GM12801 (cell line): ENCODE results near the gene LGALS16.

Experiments
- TF ChIP-seq, protein P1 (sequence below): IDR thresholded peaks from one replicate; pipeline ENCODE4 v1.5.1; 2011; ENCODE audit warnings: control low read depth; ENCODE audit not compliant: insufficient read length; ENCODE audit errors: extremely low read depth

The LGALS16 gene

DNA sequence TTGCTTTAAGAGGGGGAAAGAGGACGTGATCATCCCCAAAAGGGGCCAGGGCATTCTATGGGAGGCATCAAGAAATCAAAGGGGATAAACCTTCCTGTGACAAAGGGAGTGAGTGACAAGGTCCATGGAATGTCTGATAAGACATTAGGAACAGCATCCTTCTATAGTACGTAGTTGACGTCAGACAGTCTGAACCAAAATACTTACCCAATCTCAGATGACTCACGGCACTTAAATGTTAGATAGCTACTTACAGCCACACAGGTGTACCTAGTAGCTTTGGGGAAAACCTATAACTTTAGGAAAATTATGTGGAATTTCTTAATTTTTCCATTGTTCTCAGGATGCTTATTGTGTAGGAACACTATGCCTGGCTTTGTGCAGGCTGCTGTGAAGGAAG is 4.9 kb downstream of the LGALS16 start:
- TF ChIP-seq, protein P1, sequence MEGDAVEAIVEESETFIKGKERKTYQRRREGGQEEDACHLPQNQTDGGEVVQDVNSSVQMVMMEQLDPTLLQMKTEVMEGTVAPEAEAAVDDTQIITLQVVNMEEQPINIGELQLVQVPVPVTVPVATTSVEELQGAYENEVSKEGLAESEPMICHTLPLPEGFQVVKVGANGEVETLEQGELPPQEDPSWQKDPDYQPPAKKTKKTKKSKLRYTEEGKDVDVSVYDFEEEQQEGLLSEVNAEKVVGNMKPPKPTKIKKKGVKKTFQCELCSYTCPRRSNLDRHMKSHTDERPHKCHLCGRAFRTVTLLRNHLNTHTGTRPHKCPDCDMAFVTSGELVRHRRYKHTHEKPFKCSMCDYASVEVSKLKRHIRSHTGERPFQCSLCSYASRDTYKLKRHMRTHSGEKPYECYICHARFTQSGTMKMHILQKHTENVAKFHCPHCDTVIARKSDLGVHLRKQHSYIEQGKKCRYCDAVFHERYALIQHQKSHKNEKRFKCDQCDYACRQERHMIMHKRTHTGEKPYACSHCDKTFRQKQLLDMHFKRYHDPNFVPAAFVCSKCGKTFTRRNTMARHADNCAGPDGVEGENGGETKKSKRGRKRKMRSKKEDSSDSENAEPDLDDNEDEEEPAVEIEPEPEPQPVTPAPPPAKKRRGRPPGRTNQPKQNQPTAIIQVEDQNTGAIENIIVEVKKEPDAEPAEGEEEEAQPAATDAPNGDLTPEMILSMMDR = no peak

DNA sequence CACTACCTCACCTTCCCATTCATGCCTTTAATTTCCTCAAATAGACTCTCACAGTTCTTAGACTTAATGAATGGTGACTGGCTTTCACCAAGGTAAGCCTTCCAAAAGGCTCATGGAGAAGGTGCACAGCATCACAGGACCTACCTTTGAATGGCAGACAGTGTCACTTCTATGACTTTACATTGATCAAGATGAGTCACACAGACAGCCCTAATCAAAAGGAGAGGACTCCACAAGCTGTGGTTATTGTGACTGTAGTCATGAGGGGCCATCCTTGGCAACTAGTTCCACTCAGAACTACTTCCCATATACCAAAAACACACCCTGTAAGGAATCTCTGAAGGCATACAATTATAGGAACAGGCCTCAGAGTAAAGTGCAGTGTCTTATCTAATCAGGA is 5.9 kb downstream of the LGALS16 start:
- TF ChIP-seq, protein P1 = no peak

DNA sequence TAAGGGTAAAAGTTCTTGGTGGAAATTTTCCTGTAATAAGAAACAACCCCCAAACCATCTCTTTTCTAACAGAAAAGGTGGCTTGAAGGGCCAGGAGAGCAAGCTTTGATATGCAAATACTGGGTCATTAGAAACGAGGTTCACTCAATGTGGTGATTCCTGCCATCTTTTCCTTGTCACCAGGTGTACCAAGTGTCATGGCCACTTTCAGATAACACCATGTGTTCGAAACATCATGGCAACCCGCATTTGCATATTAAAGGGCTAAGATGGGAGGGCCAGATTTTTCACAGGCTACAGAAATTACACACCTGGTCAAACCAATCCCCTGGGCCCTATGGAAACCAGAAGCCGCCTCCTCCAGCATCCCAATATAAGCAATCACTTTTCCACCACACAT is 15.3 kb downstream of the LGALS16 start:
- TF ChIP-seq, protein P1 = no peak

DNA sequence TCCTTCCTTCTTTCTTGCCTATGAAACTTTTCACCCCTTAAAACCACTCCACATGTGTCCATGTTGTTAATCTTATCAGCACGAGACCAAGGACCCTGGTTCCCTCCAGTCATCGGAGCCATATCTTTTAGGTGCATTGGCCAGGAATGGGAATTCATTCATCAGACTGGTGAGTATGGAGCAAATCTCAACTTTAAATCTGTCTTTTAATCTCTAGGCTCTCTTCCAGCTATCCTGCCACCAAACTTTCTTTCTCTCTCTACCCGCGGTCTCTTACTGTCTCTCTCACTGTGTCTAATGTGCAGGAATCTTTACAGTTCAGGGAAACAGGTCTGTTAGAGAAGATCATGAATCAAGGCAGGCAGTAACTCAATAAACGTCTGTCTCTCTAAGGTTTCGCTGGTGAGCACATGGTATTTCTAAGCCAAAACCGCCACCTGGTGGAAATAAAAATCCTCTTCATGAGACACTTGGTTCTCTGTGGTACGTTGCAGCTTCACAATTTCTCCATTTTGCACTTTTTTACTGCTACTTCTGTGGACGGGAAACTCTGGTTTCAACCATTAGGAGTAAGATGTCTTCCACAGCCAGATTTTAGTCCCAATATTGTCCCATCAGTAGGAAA is 16.1 kb downstream of the LGALS16 start:
- TF ChIP-seq, protein P1 = no peak

DNA sequence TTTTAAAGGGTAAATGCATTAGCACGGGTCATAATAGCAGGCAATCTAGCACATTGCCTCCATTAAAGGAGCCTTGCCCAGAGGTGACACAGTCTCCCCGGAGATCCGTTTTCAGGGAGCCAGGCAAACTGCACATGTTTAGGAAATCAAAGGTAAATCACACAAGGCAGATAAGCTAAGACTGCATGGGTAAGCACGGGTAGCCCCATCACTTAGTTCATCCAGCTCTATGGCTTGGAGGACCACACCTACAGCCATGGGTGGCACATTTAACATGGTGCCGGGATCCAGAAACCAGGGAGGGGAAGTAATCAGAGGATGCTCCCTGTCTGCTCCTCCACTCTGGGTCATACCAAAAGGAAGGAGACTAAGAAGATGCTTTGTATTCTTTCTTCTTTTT is 16.8 kb downstream of the LGALS16 start:
- TF ChIP-seq, protein P1 = no peak

DNA sequence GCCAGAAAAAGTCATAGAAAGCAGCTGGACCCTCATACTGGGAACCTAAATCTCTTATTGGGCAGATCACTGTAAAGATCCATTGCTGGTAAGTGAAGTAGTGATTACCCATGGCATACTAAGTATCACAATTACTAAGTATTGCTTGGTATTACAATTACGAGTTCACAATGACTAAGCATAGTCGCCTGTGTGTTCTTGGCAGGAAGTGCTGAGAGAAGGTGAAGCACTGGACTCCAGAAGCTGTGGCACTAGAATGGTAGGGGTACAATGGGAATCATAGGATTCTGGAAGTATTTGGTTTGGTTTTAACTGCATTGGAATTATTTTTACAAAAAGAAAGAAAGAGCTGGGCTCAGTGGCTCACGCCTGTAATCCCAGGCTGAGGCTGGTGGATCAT is 20.3 kb downstream of the LGALS16 start:
- TF ChIP-seq, protein P1 = no peak

DNA sequence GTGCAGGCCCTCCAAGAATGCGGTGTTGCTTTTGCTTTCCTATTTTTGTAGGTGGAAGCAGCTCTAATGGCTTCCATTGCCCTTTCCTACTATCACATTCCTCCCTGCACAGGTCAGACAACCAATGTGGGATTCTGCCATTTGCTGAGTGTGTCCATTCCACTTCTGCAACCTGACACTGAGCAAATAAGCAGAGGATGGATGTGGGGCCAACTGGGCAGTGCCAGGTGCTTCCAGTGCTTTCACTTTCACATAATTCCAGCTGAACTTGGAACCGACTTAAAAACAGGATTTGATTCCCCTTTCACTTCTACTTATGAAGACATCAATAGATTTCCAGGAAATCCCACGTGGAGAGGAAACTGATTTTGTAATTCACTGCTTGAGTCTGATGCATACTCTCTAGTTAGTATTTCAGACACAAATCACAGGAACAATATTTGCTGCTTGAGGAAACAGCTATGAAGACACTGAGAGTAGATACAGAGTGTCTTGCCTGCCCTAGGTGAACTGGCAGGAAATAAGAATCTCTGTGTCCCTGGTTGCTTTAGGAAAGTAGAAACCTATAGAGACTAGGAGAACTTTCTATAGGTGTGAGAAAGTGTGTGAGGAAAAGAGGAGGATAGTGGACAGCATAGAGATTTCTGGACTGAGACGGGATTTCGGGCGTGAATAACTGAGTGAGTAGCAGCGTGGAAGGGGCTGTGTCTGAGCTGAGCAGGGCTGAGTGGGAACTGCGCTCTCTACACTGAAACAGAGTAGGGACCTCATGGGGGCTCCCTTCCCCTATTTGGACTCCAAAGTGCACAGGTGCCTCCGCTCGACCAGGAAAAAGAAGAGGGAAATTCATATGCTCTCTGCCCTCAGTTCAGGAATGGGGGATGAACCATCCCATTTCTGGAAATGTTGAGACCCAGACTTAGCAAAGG is 22.5 kb downstream of the LGALS16 start:
- TF ChIP-seq, protein P1 = no peak
